ENCODE data around the gene FAM227B.
"Not testable (repeated sequence)": the region's sequence is repeated elsewhere in the genome, so short reads cannot be mapped to it uniquely, and the experiment has no call there.

FAM227B gene

GRCh38 chr15:49495993-49496753 lies 124.4 kb downstream of the FAM227B start:
- H3K27ac Mint-ChIP-seq, result no peak overlapping the region
- peaks cover 4% of the 10 kb centered on the region for H3K9me3 Mint-ChIP-seq
- H3K4me3 Mint-ChIP-seq, result no peak overlapping the region
- H3K36me3 Mint-ChIP-seq (ENCODE audit: low read depth), result no peaks in the 10 kb centered on the region
- H3K4me1 Mint-ChIP-seq (ENCODE audit: low read depth), result no peaks in the 10 kb centered on the region
- no peaks in the 10 kb centered on the region for H3K27me3 Mint-ChIP-seq (ENCODE audit: low read depth)

- no peaks in the 10 kb centered on the region for H3K4me1 Mint-ChIP-seq (ENCODE audit: low read depth)
- H3K36me3 Mint-ChIP-seq (ENCODE audit: low read depth), result no peaks in the 10 kb centered on the region
- no peak overlapping the region for H3K4me3 Mint-ChIP-seq
- no peaks in the 10 kb centered on the region for H3K9me3 Mint-ChIP-seq
- H3K27ac Mint-ChIP-seq, result no peak overlapping the region
- H3K27me3 Mint-ChIP-seq (ENCODE audit: low read depth), result no peaks in the 10 kb centered on the region
Observed at GRCh38 chr15:49494842-49495241, 125.8 kb downstream of the FAM227B start.

- no peaks in the 10 kb centered on the region for H3K4me1 Mint-ChIP-seq (ENCODE audit: low read depth)
- H3K27ac Mint-ChIP-seq, result no peak overlapping the region
- no peak overlapping the region for H3K4me3 Mint-ChIP-seq
- no peaks in the 10 kb centered on the region for H3K36me3 Mint-ChIP-seq (ENCODE audit: low read depth)
- H3K27me3 Mint-ChIP-seq (ENCODE audit: low read depth), result no peaks in the 10 kb centered on the region
- H3K9me3 Mint-ChIP-seq, result no peaks in the 10 kb centered on the region
Observed at GRCh38 chr15:49492830-49493229, 127.8 kb downstream of the FAM227B start.

GRCh38 chr15:49492151-49492550 lies 128.5 kb downstream of the FAM227B start:
- no peaks in the 10 kb centered on the region for H3K36me3 Mint-ChIP-seq (ENCODE audit: low read depth)
- no peaks in the 10 kb centered on the region for H3K9me3 Mint-ChIP-seq
- H3K4me3 Mint-ChIP-seq, result no peak overlapping the region
- H3K27me3 Mint-ChIP-seq (ENCODE audit: low read depth), result no peaks in the 10 kb centered on the region
- no peaks in the 10 kb centered on the region for H3K4me1 Mint-ChIP-seq (ENCODE audit: low read depth)
- H3K27ac Mint-ChIP-seq, result no peak overlapping the region

- H3K27ac Mint-ChIP-seq, result no peak overlapping the region
- no peak overlapping the region for H3K4me3 Mint-ChIP-seq
Observed at GRCh38 chr15:49490966-49491365, 129.7 kb downstream of the FAM227B start.

GRCh38 chr15:49485401-49485800 lies 135.2 kb downstream of the FAM227B start:
- not testable (repeated sequence) for H3K27ac Mint-ChIP-seq; H3K4me3 Mint-ChIP-seq; H3K36me3 Mint-ChIP-seq (ENCODE audit: low read depth); H3K4me1 Mint-ChIP-seq (ENCODE audit: low read depth); H3K9me3 Mint-ChIP-seq; H3K27me3 Mint-ChIP-seq (ENCODE audit: low read depth)

More at GRCh38 chr15:49490966-49491365, 129.7 kb downstream of the FAM227B start:
- Mint-ChIP-seq H3K27me3 (ENCODE audit: low read depth) (no peaks in the 10 kb centered on the region), H3K4me1 (ENCODE audit: low read depth) (no peaks in the 10 kb centered on the region), H3K36me3 (ENCODE audit: low read depth) (no peaks in the 10 kb centered on the region), H3K9me3 (no peaks in the 10 kb centered on the region)

- not testable (repeated sequence) for H3K36me3 Mint-ChIP-seq (ENCODE audit: low read depth)
Observed at GRCh38 chr15:49478982-49479381, 141.6 kb downstream of the FAM227B start.

GRCh38 chr15:49478021-49478420 lies 142.6 kb downstream of the FAM227B start:
- not testable (repeated sequence) for H3K27ac Mint-ChIP-seq; H3K4me1 Mint-ChIP-seq (ENCODE audit: low read depth); H3K4me3 Mint-ChIP-seq; H3K9me3 Mint-ChIP-seq; H3K36me3 Mint-ChIP-seq (ENCODE audit: low read depth)
- peaks cover 11% of the 10 kb centered on the region for H3K27me3 Mint-ChIP-seq (ENCODE audit: low read depth)

More at GRCh38 chr15:49478982-49479381, 141.6 kb downstream of the FAM227B start:
- not testable (repeated sequence) for H3K9me3 Mint-ChIP-seq; H3K4me1 Mint-ChIP-seq (ENCODE audit: low read depth); H3K4me3 Mint-ChIP-seq; H3K27ac Mint-ChIP-seq
- peaks cover 11% of the 10 kb centered on the region for H3K27me3 Mint-ChIP-seq (ENCODE audit: low read depth)

GRCh38 chr15:49473031-49473430 lies 147.6 kb downstream of the FAM227B start:
- Mint-ChIP-seq H3K27me3 (ENCODE audit: low read depth) (peaks cover 8% of the 10 kb centered on the region), H3K27ac (no peak overlapping the region), H3K9me3 (no peaks in the 10 kb centered on the region), H3K4me1 (ENCODE audit: low read depth) (peaks cover 10% of the 10 kb centered on the region), H3K36me3 (ENCODE audit: low read depth) (no peaks in the 10 kb centered on the region), H3K4me3 (no peak overlapping the region)

GRCh38 chr15:49472338-49472737 lies 148.3 kb downstream of the FAM227B start:
- H3K9me3 Mint-ChIP-seq, result no peaks in the 10 kb centered on the region
- H3K36me3 Mint-ChIP-seq (ENCODE audit: low read depth), result no peaks in the 10 kb centered on the region
- peaks cover 8% of the 10 kb centered on the region for H3K27me3 Mint-ChIP-seq (ENCODE audit: low read depth)
- peaks cover 10% of the 10 kb centered on the region for H3K4me1 Mint-ChIP-seq (ENCODE audit: low read depth)
- no peak overlapping the region for H3K27ac Mint-ChIP-seq
- H3K4me3 Mint-ChIP-seq, result no peak overlapping the region

GRCh38 chr15:49471733-49472132 lies 148.9 kb downstream of the FAM227B start:
- Mint-ChIP-seq H3K4me1 (ENCODE audit: low read depth) (peaks cover 12% of the 10 kb centered on the region), H3K27me3 (ENCODE audit: low read depth) (peaks cover 8% of the 10 kb centered on the region), H3K4me3 (no peak overlapping the region), H3K36me3 (ENCODE audit: low read depth) (no peaks in the 10 kb centered on the region), H3K27ac (no peak overlapping the region), H3K9me3 (no peaks in the 10 kb centered on the region)

- not testable (repeated sequence) for H3K27me3 Mint-ChIP-seq (ENCODE audit: low read depth); H3K36me3 Mint-ChIP-seq (ENCODE audit: low read depth); H3K4me3 Mint-ChIP-seq; H3K27ac Mint-ChIP-seq; H3K9me3 Mint-ChIP-seq
- peaks cover 13% of the 10 kb centered on the region for H3K4me1 Mint-ChIP-seq (ENCODE audit: low read depth)
Observed at GRCh38 chr15:49471248-49471647, 149.4 kb downstream of the FAM227B start.

- Mint-ChIP-seq H3K27ac (no peak overlapping the region), H3K27me3 (ENCODE audit: low read depth) (no peaks in the 10 kb centered on the region), H3K4me1 (ENCODE audit: low read depth) (peaks cover 15% of the 10 kb centered on the region), H3K36me3 (ENCODE audit: low read depth) (no peaks in the 10 kb centered on the region), H3K9me3 (no peaks in the 10 kb centered on the region), H3K4me3 (no peak overlapping the region)
Observed at GRCh38 chr15:49468481-49468839, 152.2 kb downstream of the FAM227B start.

GRCh38 chr15:49467746-49468480 lies 152.7 kb downstream of the FAM227B start:
- H3K9me3 Mint-ChIP-seq, result no peaks in the 10 kb centered on the region
- no peaks in the 10 kb centered on the region for H3K36me3 Mint-ChIP-seq (ENCODE audit: low read depth)
- peaks cover 15% of the 10 kb centered on the region for H3K4me1 Mint-ChIP-seq (ENCODE audit: low read depth)
- H3K4me3 Mint-ChIP-seq, result no peak overlapping the region
- no peak overlapping the region for H3K27ac Mint-ChIP-seq
- no peaks in the 10 kb centered on the region for H3K27me3 Mint-ChIP-seq (ENCODE audit: low read depth)

GRCh38 chr15:49466119-49466518 lies 154.5 kb downstream of the FAM227B start:
- Mint-ChIP-seq H3K36me3 (ENCODE audit: low read depth) (no peaks in the 10 kb centered on the region), H3K4me1 (ENCODE audit: low read depth) (peaks cover 5% of the 10 kb centered on the region), H3K27me3 (ENCODE audit: low read depth) (peaks cover 2% of the 10 kb centered on the region), H3K27ac (no peak overlapping the region), H3K4me3 (no peak overlapping the region), H3K9me3 (no peaks in the 10 kb centered on the region)

Measured in T-helper 1 cell treated with Interleukin-12 subunit alpha and Interleukin-12 subunit beta and Interleukin-4 antibody, amounts not matched to agents 30 μg/mL and 1 μg/mL, for 36 hours (primary cell).